ENCODE measurements around the gene GARS1.

GARS1 gene

GRCh38 chr7:30596014-30596641 is 1.4 kb downstream of the GARS1 start:
- no peaks in the 10 kb centered on the region for H3K27me3 ChIP-seq (ENCODE audit: insufficient read depth, poor library complexity, severe bottlenecking)
- no peak for DNase-seq (ENCODE audit: low spot score)
- peaks cover 57% of the 10 kb centered on the region for H3K36me3 ChIP-seq (ENCODE audit: low read depth)
- no peaks in the 10 kb centered on the region for H3K9me3 ChIP-seq (ENCODE audit: severe bottlenecking)
- 0 out of 3 replicates have a peak, but pooled peaks have one; percentile 24 for ATAC-seq (ENCODE audit: low read depth)
- peak overlapping the region; percentile 66 for H3K4me3 ChIP-seq (ENCODE audit: severe bottlenecking)
- peak overlapping the region; percentile 75 for H3K27ac ChIP-seq (ENCODE audit: poor library complexity, severe bottlenecking)
- H3K4me1 ChIP-seq (ENCODE audit: insufficient read depth, poor library complexity, severe bottlenecking) = peaks cover 16% of the 10 kb centered on the region
- no peak for TF ChIP-seq CTCF (IDR thresholded peaks at IDR 0.05; ENCODE audit: poor library complexity, severe bottlenecking)

- ATAC-seq (ENCODE audit: low read depth) (no peak), DNase-seq (ENCODE audit: low spot score) (no peak)
- peak overlapping the region; percentile 66 for H3K4me3 ChIP-seq (ENCODE audit: severe bottlenecking)
- peaks cover 63% of the 10 kb centered on the region for H3K36me3 ChIP-seq (ENCODE audit: low read depth)
- H3K4me1 ChIP-seq (ENCODE audit: insufficient read depth, poor library complexity, severe bottlenecking) = peaks cover 16% of the 10 kb centered on the region
- no peaks in the 10 kb centered on the region for H3K9me3 ChIP-seq (ENCODE audit: severe bottlenecking)
- TF ChIP-seq CTCF (IDR thresholded peaks at IDR 0.05; ENCODE audit: poor library complexity, severe bottlenecking) = no peak
- no peaks in the 10 kb centered on the region for H3K27me3 ChIP-seq (ENCODE audit: insufficient read depth, poor library complexity, severe bottlenecking)
- H3K27ac ChIP-seq (ENCODE audit: poor library complexity, severe bottlenecking) = peak overlapping the region; percentile 75
Measured at GRCh38 chr7:30596721-30597120, 2.0 kb downstream of the GARS1 start.

- H3K36me3 ChIP-seq (ENCODE audit: low read depth) = peaks cover 79% of the 10 kb centered on the region
- TF ChIP-seq CTCF (IDR thresholded peaks at IDR 0.05; ENCODE audit: poor library complexity, severe bottlenecking) = no peak
- ATAC-seq (ENCODE audit: low read depth) = no peak
- no peak overlapping the region for H3K27ac ChIP-seq (ENCODE audit: poor library complexity, severe bottlenecking)
- no peaks in the 10 kb centered on the region for H3K27me3 ChIP-seq (ENCODE audit: insufficient read depth, poor library complexity, severe bottlenecking)
- no peak for DNase-seq (ENCODE audit: low spot score)
- no peaks in the 10 kb centered on the region for H3K9me3 ChIP-seq (ENCODE audit: severe bottlenecking)
- H3K4me3 ChIP-seq (ENCODE audit: severe bottlenecking) = no peak overlapping the region
- peaks cover 14% of the 10 kb centered on the region for H3K4me1 ChIP-seq (ENCODE audit: insufficient read depth, poor library complexity, severe bottlenecking)
Measured at GRCh38 chr7:30598121-30598876, 3.6 kb downstream of the GARS1 start.

- H3K4me3 ChIP-seq (ENCODE audit: severe bottlenecking) = no peak overlapping the region
- H3K27me3 ChIP-seq (ENCODE audit: insufficient read depth, poor library complexity, severe bottlenecking) = no peaks in the 10 kb centered on the region
- DNase-seq (ENCODE audit: low spot score) = no peak
- peaks cover 3% of the 10 kb centered on the region for H3K4me1 ChIP-seq (ENCODE audit: insufficient read depth, poor library complexity, severe bottlenecking)
- peaks cover 99% of the 10 kb centered on the region for H3K36me3 ChIP-seq (ENCODE audit: low read depth)
- no peak for TF ChIP-seq CTCF (IDR thresholded peaks at IDR 0.05; ENCODE audit: poor library complexity, severe bottlenecking)
- ATAC-seq (ENCODE audit: low read depth) = no peak
- no peak overlapping the region for H3K27ac ChIP-seq (ENCODE audit: poor library complexity, severe bottlenecking)
- H3K9me3 ChIP-seq (ENCODE audit: severe bottlenecking) = no peaks in the 10 kb centered on the region
Measured at GRCh38 chr7:30604901-30605300, 10.2 kb downstream of the GARS1 start.

GRCh38 chr7:30605832-30606231 is 11.2 kb downstream of the GARS1 start:
- Histone ChIP-seq H3K9me3 (ENCODE audit: severe bottlenecking) (no peaks in the 10 kb centered on the region), H3K4me3 (ENCODE audit: severe bottlenecking) (no peak overlapping the region), H3K27me3 (ENCODE audit: insufficient read depth, poor library complexity, severe bottlenecking) (no peaks in the 10 kb centered on the region), H3K4me1 (ENCODE audit: insufficient read depth, poor library complexity, severe bottlenecking) (peaks cover 3% of the 10 kb centered on the region), H3K36me3 (ENCODE audit: low read depth) (peaks cover 99% of the 10 kb centered on the region), H3K27ac (ENCODE audit: poor library complexity, severe bottlenecking) (no peak overlapping the region)
- ATAC-seq (ENCODE audit: low read depth) (no peak), DNase-seq (ENCODE audit: low spot score) (no peak)
- TF ChIP-seq CTCF (IDR thresholded peaks at IDR 0.05; ENCODE audit: poor library complexity, severe bottlenecking) = no peak

Measured in RWPE2 (cell line).